IgD-negative memory B cell (primary cell): Measurements from ENCODE around the gene ZCCHC17. TPM values are rescaled to one million over a fixed set of nuclear protein-coding genes. Genes with fewer than 3 reads are reported as not detected.
A peak's percentile ranks its signal among the peaks of the same experiment; 100 is the strongest.

ENCODE experiments used
- H3K27ac Mint-ChIP-seq, 3 donors: one replicate each; pipeline ENCODE4 v1.8.0; 2020 to 2022; ENCODE audit warnings: mild to moderate bottlenecking in 3 of 3, mixed read lengths in 3 of 3, moderate library complexity in 1 of 3
- H3K27me3 Mint-ChIP-seq: one replicate; pipeline ENCODE4 v1.8.0; 2021; ENCODE audit warnings: mixed read lengths
- H3K36me3 Mint-ChIP-seq: one replicate; pipeline ENCODE4 v1.8.0; 2020; ENCODE audit warnings: mild to moderate bottlenecking, mixed read lengths
- H3K4me1 Mint-ChIP-seq, 3 donors: one replicate each; pipeline ENCODE4 v1.8.0; 2020 to 2022; ENCODE audit warnings: mixed read lengths in 3 of 3, mild to moderate bottlenecking in 1 of 3
- H3K4me3 Mint-ChIP-seq, 4 donors: one replicate each; pipeline ENCODE4 v1.8.0; 2020 to 2022; ENCODE audit warnings: mild to moderate bottlenecking in 4 of 4, mixed read lengths in 4 of 4, moderate library complexity in 3 of 4
- H3K9me3 Mint-ChIP-seq, 3 donors: one replicate each; pipeline ENCODE4 v1.8.0; 2020 to 2021; ENCODE audit warnings: mixed read lengths in 3 of 3, mild to moderate bottlenecking in 1 of 3
- polyA plus RNA-seq: library from polyadenylated mRNA; unstranded; fragments of 300-500 nt; fragmentation: Illumina TruSeq; gene quantifications from one replicate; pipeline ENCODE4 v1.2.3, GENCODE V29; 2021

Gene ZCCHC17
- polyA plus RNA-seq, 1 donor from 2014 or later: 32.4 TPM

- H3K4me3 Mint-ChIP-seq: peak overlapping the region in 3 of 4 donors; percentile 18 to 70 (median 50)
- peaks cover 0 to 6% (median 6%) of the 10 kb centered on the region in 3 donors for H3K4me1 Mint-ChIP-seq
- peaks cover 2% of the 10 kb centered on the region for H3K36me3 Mint-ChIP-seq
- H3K27ac Mint-ChIP-seq: no peak overlapping the region
- H3K27me3 Mint-ChIP-seq: peaks cover 35% of the 10 kb centered on the region
- no peaks in the 10 kb centered on the region for H3K9me3 Mint-ChIP-seq
These were observed 113.4 kb downstream of the ZCCHC17 start for GRCh38 chr1:31409946-31410858.

DNA sequence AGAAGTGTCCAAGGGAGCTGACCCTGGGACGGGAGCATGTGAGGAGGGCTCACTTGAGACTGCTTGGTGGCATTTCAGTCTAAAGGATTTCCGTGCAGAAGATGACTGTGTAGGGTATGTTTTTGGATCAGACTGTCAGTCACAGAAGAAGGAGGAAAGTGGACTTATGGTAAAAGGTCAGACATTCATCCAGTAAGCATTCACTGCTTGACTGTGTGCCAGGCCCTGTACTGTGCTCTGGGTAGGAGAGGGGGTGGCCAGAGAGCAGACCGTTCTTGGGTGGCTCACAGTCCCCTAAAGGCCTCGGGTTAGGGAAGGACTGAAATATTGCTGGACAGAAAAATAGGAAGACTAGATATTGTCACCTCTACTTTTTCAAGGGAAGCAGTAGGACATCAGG, 114.0 kb downstream of the ZCCHC17 start:
- no peak overlapping the region for H3K27ac Mint-ChIP-seq
- H3K4me3 Mint-ChIP-seq: peak overlapping the region in 3 of 4 donors; percentile 18 to 70 (median 50)

DNA sequence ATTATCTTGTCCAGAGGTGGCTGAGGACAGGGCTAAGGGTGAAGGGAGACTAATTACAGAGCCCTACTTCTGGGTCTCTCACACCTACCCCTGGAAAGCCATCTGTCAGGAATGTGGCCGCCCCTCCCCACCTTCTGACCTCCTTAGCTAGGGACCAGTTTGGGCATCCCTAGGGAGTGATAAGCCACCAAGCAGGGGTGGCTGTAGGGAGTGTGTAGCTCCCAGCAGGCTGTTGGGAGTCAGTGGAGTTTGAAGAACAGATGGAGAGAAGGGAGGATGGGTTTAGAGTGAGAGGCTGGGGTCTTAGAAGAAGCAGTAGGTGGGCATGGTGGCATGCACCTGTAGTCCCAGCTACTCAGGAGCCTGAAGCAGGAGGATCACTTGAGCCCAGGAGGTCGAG, 115.4 kb downstream of the ZCCHC17 start:
- peaks cover 0 to 6% (median 6%) of the 10 kb centered on the region in 3 donors for H3K4me1 Mint-ChIP-seq
- peaks cover 38% of the 10 kb centered on the region for H3K27me3 Mint-ChIP-seq
- no peaks in the 10 kb centered on the region for H3K9me3 Mint-ChIP-seq
- H3K27ac Mint-ChIP-seq: peak overlapping the region in 1 of 3 donors; percentile 81
- peak overlapping the region; percentile 70 to 89 (median 86) for H3K4me3 Mint-ChIP-seq
- peaks cover 2% of the 10 kb centered on the region for H3K36me3 Mint-ChIP-seq

More for the DNA sequence above, 114.0 kb downstream of the ZCCHC17 start:
- Mint-ChIP-seq H3K9me3 (no peaks in the 10 kb centered on the region), H3K27me3 (peaks cover 35% of the 10 kb centered on the region), H3K4me1 (peaks cover 0 to 6% (median 6%) of the 10 kb centered on the region in 3 donors), H3K36me3 (peaks cover 2% of the 10 kb centered on the region)

GRCh38 chr1:31412732-31413404, 116.0 kb downstream of the ZCCHC17 start, which contains the start of gene SERINC2:
TSS of gene SERINC2 (plus strand) at chr1:31413213. CDS start at chr1:31413266, 53 bp downstream.
- H3K27ac Mint-ChIP-seq: peak within 1 kb of the TSS in 1 of 3 donors; percentile 81
- peaks cover 37% of the 10 kb centered on the region for H3K27me3 Mint-ChIP-seq
- peaks cover 2% of the 10 kb centered on the region for H3K36me3 Mint-ChIP-seq
- H3K4me1 Mint-ChIP-seq: peaks cover 0 to 6% (median 6%) of the 10 kb centered on the region in 3 donors
- H3K9me3 Mint-ChIP-seq: no peaks in the 10 kb centered on the region
- H3K4me3 Mint-ChIP-seq: peak within 1 kb of the TSS; percentile 85 to 90 (median 88)

- peak overlapping the region; percentile 54 to 90 (median 88) for H3K4me3 Mint-ChIP-seq
- H3K27me3 Mint-ChIP-seq: peaks cover 37% of the 10 kb centered on the region
- H3K4me1 Mint-ChIP-seq: peaks cover 0 to 6% (median 5%) of the 10 kb centered on the region in 3 donors
- peaks cover 2% of the 10 kb centered on the region for H3K36me3 Mint-ChIP-seq
- H3K27ac Mint-ChIP-seq: no peak overlapping the region
- H3K9me3 Mint-ChIP-seq: no peaks in the 10 kb centered on the region
These were observed 116.7 kb downstream of the ZCCHC17 start for GRCh38 chr1:31413405-31414001.

Other genes starting within 250 kb of the ZCCHC17 start
- 88.0 TPM for gene PUM1, start 231.3 kb upstream of the ZCCHC17 start, polyA plus RNA-seq
- gene NKAIN1, start 57.1 kb upstream of the ZCCHC17 start, polyA plus RNA-seq: not detected
- 66.0 TPM for gene SNRNP40, start 244 bp upstream of the ZCCHC17 start, polyA plus RNA-seq
- gene FABP3, start 76.0 kb downstream of the ZCCHC17 start, polyA plus RNA-seq: not detected
- gene SERINC2, start 116.2 kb downstream of the ZCCHC17 start, polyA plus RNA-seq: not detected